HG03039 (cell line): ENCODE measurements around the gene QSOX2.

Source experiments
- ATAC-seq: cut with Tn5 transposase; IDR thresholded peaks from one replicate; pipeline ENCODE4 v1.9.1; 2021; ENCODE audit warnings: mild to moderate bottlenecking, moderate library complexity; ENCODE audit not compliant: unreplicated experiment

QSOX2 gene

DNA sequence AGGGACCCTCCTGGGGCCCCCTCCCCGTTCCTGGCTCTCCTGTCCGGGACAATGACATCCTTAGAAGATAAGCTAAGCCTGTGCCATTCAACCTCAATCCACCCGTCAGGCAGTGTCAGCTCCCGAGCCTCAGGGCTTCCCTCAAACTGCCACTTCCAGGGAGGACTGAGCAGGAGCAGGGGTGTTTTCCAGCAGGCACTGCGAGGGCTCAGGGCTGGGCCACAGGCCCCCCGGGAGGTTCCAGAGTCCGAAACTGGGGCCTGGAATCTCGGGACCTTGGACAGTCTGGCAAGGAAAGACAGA is 66.9 kb downstream of the QSOX2 start:
- ATAC-seq, result no peak

DNA sequence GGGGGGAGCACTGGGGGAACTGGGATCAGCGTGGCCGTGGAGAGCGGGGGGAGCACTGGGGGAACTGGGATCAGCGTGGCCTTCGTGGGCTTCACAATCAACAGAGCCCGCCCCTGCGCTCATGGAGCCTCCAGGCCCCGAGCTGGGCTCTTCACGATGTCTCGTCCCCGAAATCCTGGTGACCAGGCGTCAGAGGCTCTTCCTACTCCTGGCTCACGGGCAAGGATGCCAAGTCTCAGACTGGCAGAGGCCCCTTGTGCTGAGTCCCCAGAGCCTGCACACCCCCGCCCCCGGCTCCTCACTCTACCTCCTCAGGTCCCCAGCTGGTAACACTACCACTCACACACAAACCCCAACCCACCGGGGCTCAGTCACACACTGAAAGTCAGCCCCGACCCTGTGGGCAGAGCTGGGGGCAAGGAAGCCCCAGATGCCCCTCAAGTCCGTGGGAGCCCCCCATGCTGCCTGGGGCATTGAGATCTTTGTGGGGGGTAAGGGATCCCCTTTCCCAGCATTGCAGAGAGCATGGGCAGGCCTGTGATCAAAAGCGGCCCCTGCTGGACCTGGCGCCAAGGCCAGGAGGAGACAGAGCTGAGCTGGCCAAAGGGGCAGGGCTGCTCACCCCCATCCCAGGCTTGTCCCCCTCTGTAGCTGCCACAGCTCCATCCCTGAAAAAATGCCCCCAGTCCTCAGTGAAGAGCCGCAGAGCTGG is 67.4 kb downstream of the QSOX2 start:
- ATAC-seq, result no peak

DNA sequence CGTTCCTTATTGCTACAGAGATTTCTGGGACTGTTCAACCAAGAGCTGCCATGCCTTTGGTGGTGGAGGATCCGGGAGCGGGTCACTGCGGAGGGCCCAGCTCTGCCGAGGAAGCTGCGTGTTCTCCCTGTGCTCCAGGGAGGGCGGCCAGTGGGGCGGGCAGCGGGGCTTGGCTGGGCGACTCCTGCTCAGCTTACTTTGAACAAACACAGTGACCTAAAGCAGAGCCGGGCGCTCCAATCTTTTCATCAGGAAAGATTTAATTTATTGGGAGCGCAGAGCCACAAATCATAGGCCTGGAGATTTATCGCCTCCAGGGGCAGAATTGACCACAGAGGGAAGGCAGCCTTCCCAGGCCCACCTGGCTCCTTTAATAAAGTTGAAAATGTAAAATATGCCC is 68.4 kb downstream of the QSOX2 start:
- ATAC-seq, result no peak

DNA sequence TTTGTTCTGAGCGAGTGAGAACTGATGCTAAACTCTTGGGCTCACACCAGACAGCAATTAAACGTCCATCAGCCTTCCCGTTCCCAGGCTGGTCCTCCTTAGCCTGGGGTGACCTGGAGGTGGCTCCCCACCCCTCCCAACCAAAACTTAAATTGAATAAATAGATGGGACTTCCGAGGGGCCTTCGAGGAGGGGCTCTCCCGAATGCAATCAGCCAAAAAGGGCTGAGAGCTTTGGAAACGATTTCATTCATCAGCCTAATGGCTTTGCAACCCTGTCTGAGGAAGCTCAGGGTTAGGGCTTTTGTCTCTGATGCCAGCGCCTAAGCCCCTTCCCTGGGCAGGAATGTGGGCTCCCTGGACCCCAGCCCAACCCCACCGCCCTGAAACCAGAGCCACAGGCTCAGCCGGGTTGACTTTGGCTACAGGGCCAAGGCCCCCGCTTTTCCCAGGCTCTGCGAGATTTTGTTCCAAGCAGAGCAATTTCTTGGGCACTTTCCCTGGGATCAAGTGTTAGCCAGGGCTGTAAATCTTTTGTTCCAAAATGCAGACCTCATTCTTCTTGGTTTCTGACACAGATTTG is 69.9 kb downstream of the QSOX2 start:
- ATAC-seq, result no peak

DNA sequence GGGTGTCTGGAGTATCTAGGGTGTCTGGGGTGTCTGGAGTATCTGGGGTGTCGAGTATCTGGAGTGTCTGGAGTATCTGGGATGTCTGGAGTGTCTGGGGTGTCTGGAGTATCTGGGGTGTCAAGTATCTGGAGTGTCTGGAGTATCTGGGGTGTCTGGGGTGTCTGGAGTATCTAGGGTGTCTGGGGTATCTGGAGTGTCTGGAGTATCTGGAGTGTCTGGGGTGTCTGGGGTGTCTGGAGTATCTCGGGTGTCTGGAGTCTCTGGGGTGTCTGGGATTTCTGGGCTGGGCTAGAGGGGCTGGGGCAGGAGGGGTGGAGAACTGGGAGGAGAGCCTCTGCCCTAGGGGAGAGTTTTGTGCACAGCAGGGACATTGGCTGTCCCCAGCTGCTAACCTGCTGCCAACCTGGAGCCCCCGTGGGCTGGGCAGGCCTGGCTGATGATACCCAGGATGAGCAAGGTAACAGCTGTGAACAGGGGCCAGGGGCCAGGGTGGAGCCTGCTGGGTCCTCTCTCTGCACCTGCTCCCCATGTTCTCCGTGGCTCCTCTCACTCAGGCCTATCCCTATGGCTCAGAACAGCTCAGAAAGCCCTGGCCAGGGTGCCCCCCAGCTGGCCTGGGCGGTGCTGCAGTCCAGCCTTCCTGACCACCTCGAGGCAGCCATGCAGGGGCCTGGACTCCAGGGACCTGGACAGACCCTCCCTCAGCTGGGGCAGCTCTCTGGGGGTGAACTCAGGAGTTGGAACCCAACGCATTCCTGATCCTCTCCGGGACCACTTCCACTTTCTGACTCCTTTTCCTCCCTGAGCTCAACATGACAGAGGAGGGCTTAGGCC is 70.6 kb downstream of the QSOX2 start:
- no peak for ATAC-seq

DNA sequence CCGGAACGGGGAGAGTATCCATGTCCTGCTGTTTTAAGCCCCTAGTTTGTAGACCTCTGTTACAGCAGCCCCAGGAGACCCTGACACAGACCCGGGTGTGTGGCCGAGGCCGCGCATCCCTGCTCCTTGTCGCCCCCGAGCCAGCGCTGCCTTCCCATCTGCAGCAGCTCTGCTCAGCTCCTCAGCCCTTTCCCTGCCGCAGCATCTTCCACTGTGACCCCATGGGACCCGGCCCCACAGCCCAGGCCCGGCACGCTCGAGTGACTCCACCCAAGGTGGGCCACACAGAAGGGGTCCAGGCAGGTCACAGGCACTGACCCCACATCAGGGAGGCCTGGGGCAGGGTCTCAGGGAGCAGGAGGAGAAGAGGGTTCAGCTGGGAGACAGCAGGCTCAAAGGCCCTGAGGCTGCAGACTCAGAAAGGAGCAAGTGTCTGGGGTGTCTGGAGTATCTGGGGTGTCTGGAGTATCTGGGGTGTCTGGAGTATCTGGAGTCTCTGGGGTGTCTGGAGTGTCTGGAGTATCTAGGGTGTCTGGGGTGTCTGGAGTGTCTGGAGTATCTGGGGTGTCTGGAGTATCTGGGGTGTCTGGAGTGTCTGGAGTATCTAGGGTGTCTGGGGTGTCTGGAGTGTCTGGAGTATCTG is 71.8 kb downstream of the QSOX2 start:
- no peak for ATAC-seq

DNA sequence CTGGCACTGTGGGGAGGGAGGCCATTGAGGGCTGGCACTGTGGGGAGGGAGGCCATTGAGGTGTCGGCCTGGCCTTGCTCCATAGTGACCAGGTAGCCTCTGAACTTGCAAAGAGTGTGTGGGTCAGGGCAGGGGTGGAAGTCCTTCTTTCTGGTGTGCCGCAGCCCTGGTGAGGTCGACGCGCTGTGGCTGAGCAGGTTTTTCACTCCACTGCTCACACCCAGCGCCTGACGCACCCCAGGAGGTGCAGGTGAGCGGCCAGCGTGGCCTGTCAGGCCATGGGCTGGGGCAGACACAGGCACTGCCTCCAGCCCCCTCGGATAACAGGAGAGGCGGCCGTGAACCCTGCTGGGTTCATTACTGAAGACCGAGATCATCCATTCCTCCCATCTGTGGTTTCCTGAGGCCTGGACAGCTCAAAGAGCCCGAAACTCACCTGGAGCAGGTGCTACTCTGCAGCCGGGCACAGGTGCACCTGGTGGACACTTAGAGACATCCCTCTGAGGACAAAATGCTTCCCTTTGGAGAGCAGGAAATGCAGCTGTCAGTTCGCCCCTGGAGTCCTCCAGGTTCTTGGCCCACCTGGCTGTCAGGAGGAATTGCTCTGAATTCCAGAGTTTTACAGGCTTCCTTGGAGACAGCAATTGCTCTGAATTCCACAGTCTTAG is 73.1 kb downstream of the QSOX2 start:
- no peak for ATAC-seq

DNA sequence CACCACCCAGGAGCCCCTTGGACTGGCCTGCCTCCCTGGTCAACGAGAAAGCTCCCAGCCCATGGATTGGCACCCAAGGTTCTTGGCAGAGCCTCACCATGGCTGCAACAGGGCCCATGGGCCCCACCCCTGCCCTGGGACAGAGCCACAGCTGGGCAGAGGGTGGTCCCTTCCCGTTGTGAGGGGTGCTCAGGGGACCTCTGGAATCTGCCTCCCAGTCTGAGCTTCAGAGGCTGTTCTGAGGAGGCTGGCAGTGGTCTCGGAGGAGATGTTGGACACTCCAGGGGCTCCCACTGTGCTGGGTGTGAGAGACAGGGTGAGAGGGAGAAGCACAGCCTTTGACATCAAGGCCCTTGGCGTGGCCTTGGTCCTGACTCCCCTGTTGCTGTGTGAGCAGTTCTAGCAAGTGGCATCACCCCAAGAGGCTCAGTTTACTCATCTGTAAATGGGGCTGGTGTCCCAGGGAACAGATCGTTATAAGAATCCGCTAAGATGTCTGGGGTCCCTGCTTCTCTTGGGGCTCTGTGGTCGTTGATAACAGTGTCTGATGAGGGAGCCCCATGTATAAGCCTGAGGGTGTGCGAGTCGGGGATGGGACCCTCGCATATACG is 73.7 kb downstream of the QSOX2 start:
- no peak for ATAC-seq

DNA sequence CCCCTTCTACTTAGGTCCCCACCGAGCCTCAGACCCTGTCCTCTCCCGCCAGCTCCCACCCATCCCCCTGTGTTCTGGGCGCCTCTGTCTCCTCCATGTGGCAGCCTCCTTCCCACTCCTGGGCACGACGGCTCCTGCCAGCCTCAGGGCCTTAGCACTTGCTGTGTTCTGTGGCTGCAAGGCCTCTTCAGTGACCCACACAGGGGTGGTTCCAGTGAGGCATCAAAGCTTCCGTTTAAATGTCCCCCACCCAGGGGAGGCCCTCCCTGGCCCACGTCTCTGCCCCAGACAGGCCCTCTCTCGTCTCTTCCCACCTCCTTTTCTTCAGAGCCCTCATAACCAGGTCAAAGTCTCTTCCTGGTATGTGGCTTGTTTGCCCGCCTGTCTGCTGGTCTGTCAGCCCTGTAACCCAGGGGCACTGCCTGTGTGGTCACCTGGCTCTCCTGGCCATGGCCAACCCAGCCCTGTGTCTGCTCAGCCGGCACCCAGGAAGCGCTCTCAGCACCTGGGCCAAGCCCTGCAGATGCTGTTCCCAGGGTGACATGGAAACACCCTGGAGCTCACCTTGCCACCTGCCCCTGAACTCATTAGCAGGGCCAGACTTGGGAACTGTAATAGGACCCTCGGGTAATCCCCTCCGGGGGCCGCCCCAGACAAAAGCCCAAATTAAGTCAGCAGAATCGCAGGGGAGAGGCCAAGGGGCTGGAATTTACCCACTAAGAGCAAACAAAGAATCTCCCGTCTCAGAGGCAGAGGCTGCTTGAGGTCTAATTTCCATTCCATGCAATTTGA is 74.4 kb downstream of the QSOX2 start:
- no peak for ATAC-seq

DNA sequence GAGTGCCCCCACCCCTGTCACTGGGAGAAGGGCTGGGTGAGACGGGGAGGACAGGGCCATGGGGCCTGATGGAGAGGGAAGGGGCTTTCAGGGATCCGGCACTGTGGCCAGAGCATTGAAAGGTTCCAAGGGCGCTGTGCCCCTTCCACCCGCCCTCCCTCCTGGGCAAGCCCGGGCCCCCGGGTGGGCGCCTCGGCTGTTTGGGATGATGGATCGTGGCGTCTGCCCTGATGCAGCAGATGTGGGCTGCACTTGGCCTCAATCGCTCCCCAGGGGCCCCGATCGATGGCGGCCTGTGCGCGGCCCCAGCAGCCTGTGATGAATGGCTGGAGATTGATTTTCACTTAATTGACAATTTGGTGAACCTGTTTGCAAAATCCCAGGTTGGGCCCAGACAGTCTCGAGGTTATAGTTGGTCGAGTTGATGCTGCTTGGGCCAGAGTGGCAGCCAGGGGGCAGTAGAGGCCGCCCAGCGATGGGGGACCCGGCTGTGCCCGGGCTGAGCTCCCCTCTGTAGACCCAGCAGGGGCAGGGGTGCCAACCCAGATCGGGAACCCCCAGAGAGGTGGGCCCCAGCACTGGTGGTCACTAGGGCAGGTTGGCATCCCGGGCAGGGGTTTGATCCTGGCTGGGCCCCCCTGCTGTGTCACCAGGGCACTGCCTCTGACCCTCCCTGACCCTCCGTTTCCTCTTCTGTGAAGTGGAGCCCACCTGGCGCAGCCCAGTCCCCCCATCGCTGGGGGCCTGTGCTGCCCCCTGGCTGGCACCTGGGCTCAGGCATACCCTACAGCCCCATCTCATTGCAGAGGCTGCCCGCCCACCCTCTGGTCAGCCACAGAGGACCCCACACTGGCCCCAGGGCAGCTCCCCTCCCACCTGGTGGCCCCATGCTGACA is 75.4 kb downstream of the QSOX2 start:
- no peak for ATAC-seq

DNA sequence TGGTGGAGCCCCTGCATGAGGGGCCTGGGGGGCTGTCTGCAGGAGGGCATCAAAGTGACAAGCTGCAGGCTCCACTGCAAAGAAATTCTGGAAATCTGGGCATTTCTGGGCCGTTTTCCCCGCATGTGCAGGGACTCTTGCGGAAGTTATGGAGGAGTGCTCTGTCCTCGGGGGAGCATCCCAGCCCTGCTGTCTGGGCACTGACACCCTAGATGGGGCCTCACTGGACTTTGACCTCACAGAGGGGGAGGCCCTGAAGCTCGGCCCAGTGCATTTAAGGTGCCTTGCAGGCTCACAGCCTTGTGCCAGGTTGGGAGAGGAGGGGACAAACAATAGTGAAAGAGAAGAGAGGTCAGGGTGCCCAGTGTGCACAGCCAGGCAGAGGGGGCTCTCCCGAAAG is 76.1 kb downstream of the QSOX2 start:
- ATAC-seq, result no peak

DNA sequence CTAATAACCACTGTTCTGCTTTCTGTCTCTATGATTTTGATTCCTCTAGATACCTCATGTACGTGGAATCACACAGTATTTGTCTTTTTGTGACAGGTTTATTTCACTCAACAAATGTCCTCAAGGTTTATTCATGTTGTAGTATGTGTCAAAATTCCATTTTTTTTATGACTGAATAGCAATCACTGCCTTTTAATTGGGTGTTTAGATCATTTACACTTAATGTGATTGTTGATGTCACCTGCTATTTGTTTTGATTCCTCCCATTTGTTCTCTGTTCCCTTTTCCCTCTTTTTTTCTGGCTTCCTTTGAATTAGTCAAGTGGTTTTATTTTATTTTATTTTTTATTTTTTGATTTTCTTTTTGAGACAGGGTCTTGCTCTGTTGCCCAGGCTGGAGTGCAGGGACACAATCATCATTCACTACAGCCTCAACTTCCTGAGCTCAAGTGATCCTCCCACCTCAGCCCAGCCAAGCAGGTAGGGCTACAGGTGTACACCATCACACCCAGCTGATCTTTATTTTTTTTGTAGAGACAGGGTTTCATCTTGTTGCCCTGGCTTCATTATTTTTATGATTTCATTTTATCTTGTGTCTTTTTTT is 82.3 kb downstream of the QSOX2 start:
- ATAC-seq, result no peak

DNA sequence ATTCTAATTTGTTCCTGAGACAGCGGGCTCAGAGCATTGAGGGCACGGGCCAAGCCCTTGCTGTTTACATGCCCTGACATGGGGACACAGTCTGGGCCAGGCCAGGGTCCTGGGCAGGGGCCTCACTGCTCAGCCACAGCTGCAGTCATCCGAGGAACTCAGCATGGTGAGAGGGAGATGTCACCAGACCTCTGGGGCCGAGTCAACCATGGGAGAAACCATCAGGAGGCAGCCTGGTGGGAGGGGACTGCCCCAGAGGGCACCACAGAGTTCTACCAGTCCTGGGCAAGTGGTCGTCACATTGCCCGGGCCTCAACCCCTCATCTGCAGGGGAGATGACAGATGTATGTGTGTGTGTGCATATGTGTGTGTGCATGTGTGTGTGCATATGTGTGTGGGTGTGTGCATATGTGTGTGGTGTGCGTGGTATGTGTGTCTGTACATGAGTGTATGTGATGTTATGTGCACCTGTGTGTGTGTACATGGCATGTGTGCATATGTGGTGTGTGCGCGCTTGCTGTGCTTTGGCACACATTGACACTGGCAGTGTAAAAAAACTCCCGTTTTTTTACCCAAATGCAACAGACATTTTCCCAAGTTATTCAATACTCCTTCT is 84.5 kb downstream of the QSOX2 start:
- ATAC-seq, result no peak

DNA sequence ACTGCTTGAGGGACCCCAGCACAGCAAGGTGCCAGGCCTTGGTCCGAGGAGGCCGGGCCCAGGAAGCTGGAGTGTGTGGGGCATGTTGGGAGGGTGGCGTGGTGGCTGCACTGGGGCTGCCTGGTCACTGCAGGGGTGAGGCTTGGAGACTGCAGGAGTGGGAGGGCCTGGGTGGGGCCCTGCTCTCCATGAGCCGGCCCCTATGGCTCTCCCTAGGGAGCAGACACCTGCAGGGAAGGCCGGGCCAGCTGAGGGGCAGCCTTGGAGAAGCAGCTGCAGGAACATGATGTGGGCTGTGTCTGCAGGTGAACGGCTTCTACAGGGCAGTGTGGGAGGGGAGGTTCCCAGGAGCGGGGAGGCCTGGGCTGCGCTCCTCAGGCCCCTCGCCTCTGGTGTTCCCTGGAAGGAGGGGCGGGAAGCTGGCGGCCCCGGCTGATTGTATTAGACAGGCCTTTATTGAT is 85.2 kb downstream of the QSOX2 start:
- ATAC-seq, result no peak

DNA sequence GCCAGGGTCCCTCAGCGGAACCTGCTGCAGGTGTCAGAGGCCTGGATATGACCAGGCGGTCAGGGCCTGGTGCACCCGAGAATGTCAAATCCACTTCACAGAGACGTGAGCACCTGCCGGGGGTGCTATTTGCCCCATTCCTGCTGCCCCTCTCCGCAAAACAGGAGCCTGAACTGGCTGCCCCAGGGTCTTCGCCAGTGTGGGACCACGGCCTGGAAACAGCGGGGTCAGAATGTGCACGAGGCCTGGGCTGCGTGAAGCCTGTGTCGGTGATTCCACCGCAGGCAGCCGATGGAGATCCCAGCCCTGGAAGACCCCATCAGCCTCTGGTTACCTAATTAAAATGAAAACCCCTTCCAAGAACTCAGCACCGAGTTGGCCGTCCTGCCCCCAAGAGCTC is 85.8 kb downstream of the QSOX2 start:
- ATAC-seq, result no peak

DNA sequence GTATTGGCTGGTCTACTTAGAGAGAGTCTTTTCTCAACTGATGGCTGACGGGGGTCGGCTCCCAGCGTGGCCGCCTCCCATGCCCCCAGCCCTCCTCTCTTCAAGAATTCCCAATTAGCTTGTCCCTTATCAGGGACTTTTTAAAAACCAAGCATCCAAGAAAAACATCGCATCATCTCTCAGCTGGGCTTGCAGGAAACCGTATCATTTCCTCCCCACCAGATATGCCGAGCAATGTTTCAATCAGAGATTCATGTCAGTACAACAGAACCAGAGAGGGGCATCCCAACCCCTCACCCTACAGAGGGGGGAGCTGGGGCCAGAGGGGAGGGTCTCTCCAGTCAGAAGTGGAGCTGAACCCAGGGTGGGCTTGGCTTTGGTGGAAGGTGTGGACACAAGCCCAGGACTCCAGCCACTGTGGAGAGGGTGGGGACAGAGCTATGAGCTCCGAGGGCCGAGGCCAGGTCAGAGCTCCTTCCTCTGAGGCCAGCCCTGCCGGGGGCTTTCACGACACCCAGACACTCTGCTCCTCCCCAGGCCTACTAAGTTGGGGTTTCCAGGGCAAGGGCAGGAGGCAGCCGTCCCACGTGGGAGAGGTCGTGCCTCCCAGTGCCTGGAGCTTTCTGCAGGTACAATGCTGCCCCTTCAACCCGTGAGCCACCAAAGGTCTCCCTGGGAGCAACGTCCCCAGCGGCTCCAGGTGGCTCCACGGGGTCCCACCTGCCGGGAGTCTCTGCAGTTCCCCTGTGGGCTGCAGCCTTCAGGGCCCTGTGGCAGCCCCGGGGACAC is 87.9 kb downstream of the QSOX2 start:
- no peak for ATAC-seq
